Vagina (tissue), 2 donors: ENCODE results near the gene MIOS. TPM values are rescaled to one million over a fixed set of nuclear protein-coding genes. Genes with fewer than 3 reads are reported as not detected.

Experiments
- DNase-seq, 2 donors: peaks; one replicate each; pipeline ENCODE4 v3.0.0-alpha.2; 2017; ENCODE audit errors: extremely low spot score in 2 of 2
- H3K27ac ChIP-seq: fragments of 200-600 bp; sonication (generic); one replicate; pipeline ENCODE4 v1.5.1; 2019
- H3K27me3 ChIP-seq: fragments of 200-600 bp; sonication (generic); one replicate; pipeline ENCODE4 v1.5.1; 2019
- H3K36me3 ChIP-seq, 2 donors: fragments of 200-600 bp; sonication (generic); one replicate each; pipeline ENCODE4 v1.5.1; 2017 to 2019
- H3K4me1 ChIP-seq: fragments of 200-600 bp; sonication (generic); one replicate; pipeline ENCODE4 v1.5.1; 2019
- H3K4me3 ChIP-seq, 2 donors: fragments of 200-600 bp; sonication (generic); 1 replicate in 1 of 2; 2 replicates in 1 of 2; pipeline ENCODE4 v1.5.1; 2016 to 2019
- H3K9me3 ChIP-seq: fragments of 200-600 bp; sonication (generic); one replicate; pipeline ENCODE4 v1.5.1; 2019
- POLR2A ChIP-seq, 2 donors: fragments of 450-650 bp; IDR thresholded peaks; one replicate each; pipeline ENCODE4 v1.6.1; 2017; ENCODE audit warnings: antibody characterized with exemption in 2 of 2, mild to moderate bottlenecking in 2 of 2, moderate library complexity in 2 of 2
- POLR2AphosphoS5 ChIP-seq, 2 donors: sonication (generic); formaldehyde crosslinking; IDR thresholded peaks; one replicate each; pipeline ENCODE4 v1.9.0; 2017; ENCODE audit warnings: antibody characterized with exemption in 2 of 2, mild to moderate bottlenecking in 2 of 2, low read depth in 1 of 2; ENCODE audit not compliant: insufficient read depth in 1 of 2
- intact Hi-C: fragments of 100-400 bp; cut with DNase I; formaldehyde crosslinking; loops from one replicate; pipeline ENCODE4 v1.15.1; 2023
- total RNA-seq: library from RNA; depleted of rRNA; stranded (reverse); fragments of >200 nt; gene quantifications from one replicate; pipeline ENCODE4 v1.2.3, GENCODE V29; 2016
- TF ChIP-seq, protein P1 (sequence below), 3 experiments: fragments of 450-650 bp in 2 of 3; fragments of 200-600 bp in 1 of 3; sonication (generic) in 1 of 3; IDR thresholded peaks; one replicate each; pipeline ENCODE4 v1.5.1; 2017 to 2019; ENCODE audit warnings: antibody characterized with exemption in 3 of 3, mild to moderate bottlenecking in 2 of 3, moderate library complexity in 2 of 3

MIOS gene
- total RNA-seq, 1 donor from 2014 or later = 50.1 TPM

DNA sequence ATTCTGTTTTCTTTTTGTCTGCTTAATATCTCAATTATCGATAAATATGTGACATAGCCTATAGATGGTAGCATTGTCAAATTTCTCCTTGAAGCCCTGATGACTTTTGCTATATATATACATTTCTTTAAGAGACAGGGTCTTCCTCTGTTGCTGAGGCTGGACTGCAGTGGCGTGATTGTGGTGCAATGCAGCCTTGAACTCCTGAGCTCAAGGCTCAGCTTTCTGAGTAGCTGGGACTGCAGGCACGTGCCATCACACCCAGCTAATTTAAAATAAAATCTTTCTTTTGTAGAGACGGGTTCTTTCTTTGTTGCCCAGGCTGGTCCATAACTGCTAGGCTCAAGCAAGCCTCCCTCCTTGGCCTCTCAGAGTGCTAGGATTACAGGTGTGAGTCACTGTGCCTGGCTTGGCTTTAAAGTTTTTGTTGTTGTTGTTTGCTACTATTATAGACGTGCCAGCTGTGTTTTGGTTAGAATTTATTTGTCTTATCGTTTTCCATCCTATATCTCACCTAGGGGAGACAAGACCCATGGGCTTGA is 80.9 kb downstream of the MIOS start:
- intact Hi-C loops = no loop called here
- TF ChIP-seq POLR2A (IDR thresholded peaks at IDR 0.05) = no peak
- TF ChIP-seq, protein P1, sequence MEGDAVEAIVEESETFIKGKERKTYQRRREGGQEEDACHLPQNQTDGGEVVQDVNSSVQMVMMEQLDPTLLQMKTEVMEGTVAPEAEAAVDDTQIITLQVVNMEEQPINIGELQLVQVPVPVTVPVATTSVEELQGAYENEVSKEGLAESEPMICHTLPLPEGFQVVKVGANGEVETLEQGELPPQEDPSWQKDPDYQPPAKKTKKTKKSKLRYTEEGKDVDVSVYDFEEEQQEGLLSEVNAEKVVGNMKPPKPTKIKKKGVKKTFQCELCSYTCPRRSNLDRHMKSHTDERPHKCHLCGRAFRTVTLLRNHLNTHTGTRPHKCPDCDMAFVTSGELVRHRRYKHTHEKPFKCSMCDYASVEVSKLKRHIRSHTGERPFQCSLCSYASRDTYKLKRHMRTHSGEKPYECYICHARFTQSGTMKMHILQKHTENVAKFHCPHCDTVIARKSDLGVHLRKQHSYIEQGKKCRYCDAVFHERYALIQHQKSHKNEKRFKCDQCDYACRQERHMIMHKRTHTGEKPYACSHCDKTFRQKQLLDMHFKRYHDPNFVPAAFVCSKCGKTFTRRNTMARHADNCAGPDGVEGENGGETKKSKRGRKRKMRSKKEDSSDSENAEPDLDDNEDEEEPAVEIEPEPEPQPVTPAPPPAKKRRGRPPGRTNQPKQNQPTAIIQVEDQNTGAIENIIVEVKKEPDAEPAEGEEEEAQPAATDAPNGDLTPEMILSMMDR (IDR thresholded peaks at IDR 0.05) = no peak
- TF ChIP-seq POLR2AphosphoS5 (IDR thresholded peaks at IDR 0.05; ENCODE audit: insufficient read depth in 1 of 2, low read depth in 1 of 2) = no peak
- no peak for DNase-seq
- no peaks in the 10 kb centered on the region for H3K36me3 ChIP-seq
- H3K4me3 ChIP-seq = no peak overlapping the region
- H3K27ac ChIP-seq = no peak overlapping the region
- no peaks in the 10 kb centered on the region for H3K27me3 ChIP-seq
- peaks cover 6% of the 10 kb centered on the region for H3K4me1 ChIP-seq
- H3K9me3 ChIP-seq = no peaks in the 10 kb centered on the region

DNA sequence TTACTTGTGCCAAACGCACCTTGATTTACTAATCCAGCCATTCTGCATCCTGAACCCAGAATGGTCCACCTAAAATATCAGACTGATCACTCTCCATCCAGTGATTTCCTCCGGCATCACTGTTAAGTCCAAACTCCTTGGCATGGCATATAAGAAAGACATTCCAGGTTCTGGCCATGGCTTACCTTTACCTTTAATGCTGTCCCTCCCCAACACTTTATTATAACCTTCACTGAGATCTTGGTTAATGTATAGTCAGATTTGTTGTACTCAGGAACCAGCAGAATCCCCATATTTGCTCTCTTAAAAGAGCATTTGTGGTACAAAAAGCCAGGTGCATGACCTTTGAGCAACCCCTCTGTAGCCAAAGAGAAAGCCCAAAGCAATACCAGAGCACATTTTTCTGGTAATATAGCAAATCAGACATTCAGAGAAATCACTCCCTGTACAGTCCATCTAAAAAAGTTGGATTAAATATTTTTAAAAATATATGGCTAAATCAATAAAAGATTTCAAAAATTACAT is 84.1 kb downstream of the MIOS start:
- H3K9me3 ChIP-seq = no peaks in the 10 kb centered on the region
- H3K27ac ChIP-seq = no peak overlapping the region
- TF ChIP-seq POLR2AphosphoS5 (IDR thresholded peaks at IDR 0.05; ENCODE audit: insufficient read depth in 1 of 2, low read depth in 1 of 2) (no peak), POLR2A (IDR thresholded peaks at IDR 0.05) (no peak)
- TF ChIP-seq, protein P1 (IDR thresholded peaks at IDR 0.05) = no peak
- no peak for DNase-seq
- H3K4me1 ChIP-seq = peaks cover 15% of the 10 kb centered on the region
- no peaks in the 10 kb centered on the region for H3K27me3 ChIP-seq
- no peak overlapping the region for H3K4me3 ChIP-seq
- no peaks in the 10 kb centered on the region for H3K36me3 ChIP-seq
- intact Hi-C loops = no loop called here

DNA sequence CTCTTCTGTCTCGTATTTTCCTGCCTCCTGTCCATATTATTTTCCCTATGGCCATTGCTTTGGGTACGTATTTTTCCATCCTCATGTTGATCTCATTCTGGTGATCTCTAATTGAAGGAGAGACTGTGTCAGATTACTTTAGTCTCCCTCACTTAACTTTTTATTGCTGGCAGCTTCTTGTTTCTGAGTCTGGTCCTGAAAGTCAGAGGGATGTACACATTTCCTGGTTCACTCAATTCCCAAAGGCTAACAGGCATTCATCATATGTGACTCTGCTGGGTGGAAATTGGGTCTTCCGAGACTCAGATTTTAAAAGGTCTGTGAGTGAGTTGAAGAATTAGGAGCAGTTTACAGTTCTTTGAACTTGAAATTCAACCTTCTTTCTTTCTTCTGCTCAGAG is 84.8 kb downstream of the MIOS start:
- no peaks in the 10 kb centered on the region for H3K9me3 ChIP-seq
- H3K27ac ChIP-seq = no peak overlapping the region
- H3K27me3 ChIP-seq = no peaks in the 10 kb centered on the region
- intact Hi-C loops = no loop called here
- H3K36me3 ChIP-seq = no peaks in the 10 kb centered on the region
- H3K4me3 ChIP-seq = no peak overlapping the region
- DNase-seq = no peak
- H3K4me1 ChIP-seq = peaks cover 15% of the 10 kb centered on the region
- TF ChIP-seq POLR2AphosphoS5 (IDR thresholded peaks at IDR 0.05; ENCODE audit: insufficient read depth in 1 of 2, low read depth in 1 of 2) (no peak), POLR2A (IDR thresholded peaks at IDR 0.05) (no peak)

DNA sequence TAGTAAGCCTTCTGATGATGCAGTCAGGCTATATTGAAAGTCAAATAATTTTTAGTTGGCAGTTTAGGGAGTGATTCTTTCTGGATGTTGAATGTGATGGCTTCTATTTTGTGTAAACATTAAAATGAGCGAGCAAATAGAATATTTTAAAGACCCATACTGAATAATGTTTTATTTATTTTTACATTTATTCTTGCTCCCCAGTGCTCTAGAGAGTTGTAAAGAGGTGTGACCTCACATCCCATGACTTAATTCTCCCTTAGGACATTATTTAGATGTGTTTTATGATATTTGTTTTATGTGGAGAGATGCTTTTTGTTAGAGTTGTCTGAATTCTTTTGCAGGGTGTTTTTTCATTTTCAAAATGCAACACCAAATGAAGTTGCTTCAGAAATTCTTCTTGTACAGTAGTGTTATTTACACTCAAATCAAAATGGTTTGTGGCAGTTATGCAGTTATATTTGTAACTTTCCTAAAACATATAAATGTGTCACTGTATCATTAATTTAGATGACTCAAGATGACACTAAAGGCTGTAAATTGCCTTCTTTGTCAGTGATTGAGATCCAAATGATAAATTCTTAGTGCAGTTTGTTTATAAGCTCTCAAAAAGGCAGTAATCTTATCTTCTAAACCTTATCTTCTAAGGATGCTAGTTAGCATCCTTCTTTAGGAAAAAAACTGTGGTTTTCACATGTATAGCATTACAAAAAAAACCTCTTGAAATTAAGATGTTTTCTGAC is 86.3 kb downstream of the MIOS start:
- Histone ChIP-seq H3K4me3 (no peak overlapping the region), H3K27me3 (no peaks in the 10 kb centered on the region), H3K36me3 (no peaks in the 10 kb centered on the region), H3K27ac (no peak overlapping the region), H3K4me1 (peaks cover 15% of the 10 kb centered on the region), H3K9me3 (no peaks in the 10 kb centered on the region)
- DNase-seq = no peak
- intact Hi-C loops = no loop called here
- no peak for TF ChIP-seq POLR2AphosphoS5 (IDR thresholded peaks at IDR 0.05; ENCODE audit: insufficient read depth in 1 of 2, low read depth in 1 of 2)
- TF ChIP-seq, protein P1 (IDR thresholded peaks at IDR 0.05) = no peak

DNA sequence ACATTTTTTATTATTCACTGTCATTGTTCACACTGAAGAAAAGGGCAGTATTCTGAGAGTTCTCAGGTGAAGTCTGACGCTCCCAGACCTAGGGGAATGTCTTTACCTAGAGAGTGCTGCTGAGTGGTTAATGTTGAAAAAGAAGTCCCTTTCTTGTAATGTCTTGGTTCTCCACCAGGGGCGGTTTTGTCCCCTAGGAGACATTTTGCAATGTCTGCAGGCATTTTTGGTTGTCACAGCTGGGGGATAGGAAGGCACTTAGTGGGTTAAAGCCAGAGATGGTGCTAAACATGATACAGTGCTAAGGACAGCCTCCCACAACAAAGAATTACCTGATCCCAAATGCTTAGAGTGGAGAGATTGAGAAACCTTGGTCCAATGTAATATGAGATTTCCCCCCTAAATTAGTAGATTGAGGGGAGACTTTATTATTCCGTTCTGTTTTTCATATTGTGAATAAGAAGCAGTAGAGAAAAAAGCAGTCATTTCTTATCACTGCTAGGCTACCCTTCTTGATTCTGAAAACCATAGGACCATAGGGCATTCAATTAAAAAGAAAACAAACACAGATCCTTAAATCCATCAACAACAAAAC is 87.0 kb downstream of the MIOS start:
- intact Hi-C loops = no loop called here
- Histone ChIP-seq H3K9me3 (no peaks in the 10 kb centered on the region), H3K27me3 (no peaks in the 10 kb centered on the region), H3K36me3 (no peaks in the 10 kb centered on the region), H3K27ac (no peak overlapping the region), H3K4me3 (no peak overlapping the region), H3K4me1 (peaks cover 15% of the 10 kb centered on the region)
- no peak for DNase-seq
- TF ChIP-seq, protein P1 (IDR thresholded peaks at IDR 0.05) = no peak
- TF ChIP-seq POLR2AphosphoS5 (IDR thresholded peaks at IDR 0.05; ENCODE audit: insufficient read depth in 1 of 2, low read depth in 1 of 2) = no peak
- no peak for TF ChIP-seq POLR2A (IDR thresholded peaks at IDR 0.05)
